Cardiac muscle cell (in vitro differentiated cells and primary cell): Measurements from ENCODE around the gene SLC24A5. TPM values are rescaled to one million over a fixed set of nuclear protein-coding genes. Genes with fewer than 3 reads are reported as not detected.
A peak's percentile ranks its signal among the peaks of the same experiment; 100 is the strongest.

Experiments used
- DNase-seq, 2 donors: peaks; one replicate each; pipeline versions ENCODE4 v3.0.0 to v3.0.0-alpha.2; 2010 to 2017; ENCODE audit warnings: low read depth in 1 of 2, low spot score in 1 of 2
- H3K27ac ChIP-seq: fragments of 200-600 bp; sonication (generic); 2 replicates; pipeline ENCODE4 v1.5.1; 2016
- H3K27me3 ChIP-seq: fragments of 200-600 bp; sonication (generic); 2 replicates; pipeline ENCODE4 v1.6.0; 2016; ENCODE audit warnings: control low read depth
- H3K36me3 ChIP-seq: fragments of 200-600 bp; sonication (generic); 2 replicates; pipeline ENCODE4 v1.5.1; 2016; ENCODE audit warnings: control low read depth
- H3K4me1 ChIP-seq: fragments of 200-600 bp; sonication (generic); 2 replicates; pipeline ENCODE4 v1.8.1; 2017; ENCODE audit warnings: low read depth, mild to moderate bottlenecking, mixed run types
- H3K4me3 ChIP-seq: fragments of 200-600 bp; sonication (generic); 2 replicates; pipeline ENCODE4 v1.5.1; 2016; ENCODE audit warnings: mild to moderate bottlenecking
- H3K9me3 ChIP-seq: fragments of 200-600 bp; sonication (generic); 2 replicates; pipeline ENCODE4 v1.5.1; 2017; ENCODE audit warnings: low read depth, mild to moderate bottlenecking, control low read depth
- CTCF ChIP-seq: IDR thresholded peaks from 2 replicates; pipeline ENCODE4 v1.5.1; 2012; ENCODE audit warnings: low read depth, mild to moderate bottlenecking, low read length
- polyA plus RNA-seq: library from polyadenylated mRNA; unstranded; fragments of >200 nt; fragmentation: Nextera tagmentation; extraction: Ambion mirVana; gene quantifications from 2 replicates; pipeline ENCODE4 v1.2.1, GENCODE V29; 2016
- total RNA-seq: library from RNA; depleted of rRNA; stranded (reverse); fragments of >200 nt; gene quantifications from 2 replicates; pipeline ENCODE4 v1.2.3, GENCODE V29; 2016

The SLC24A5 gene
- total and polyA plus RNA-seq, 2 experiments from 2014 or later = not detected

GRCh38 chr15:48089702-48090101 lies 31.1 kb upstream of the SLC24A5 start:
- H3K27ac ChIP-seq = no peak overlapping the region
- TF ChIP-seq CTCF = no peak
- no peaks in the 10 kb centered on the region for H3K9me3 ChIP-seq
- no peak overlapping the region for H3K4me3 ChIP-seq
- DNase-seq = no peak
- no peaks in the 10 kb centered on the region for H3K27me3 ChIP-seq
- H3K4me1 ChIP-seq = no peaks in the 10 kb centered on the region
- no peaks in the 10 kb centered on the region for H3K36me3 ChIP-seq

GRCh38 chr15:48090115-48090514 lies 30.7 kb upstream of the SLC24A5 start:
- no peaks in the 10 kb centered on the region for H3K4me1 ChIP-seq
- no peak for DNase-seq
- H3K27me3 ChIP-seq = no peaks in the 10 kb centered on the region
- no peaks in the 10 kb centered on the region for H3K36me3 ChIP-seq
- H3K4me3 ChIP-seq = no peak overlapping the region
- TF ChIP-seq CTCF = no peak
- H3K27ac ChIP-seq = no peak overlapping the region
- no peaks in the 10 kb centered on the region for H3K9me3 ChIP-seq

GRCh38 chr15:48090666-48091065 lies 30.1 kb upstream of the SLC24A5 start:
- no peaks in the 10 kb centered on the region for H3K9me3 ChIP-seq
- no peak for TF ChIP-seq CTCF
- no peaks in the 10 kb centered on the region for H3K4me1 ChIP-seq
- no peak for DNase-seq
- H3K4me3 ChIP-seq = no peak overlapping the region
- H3K27ac ChIP-seq = no peak overlapping the region
- no peaks in the 10 kb centered on the region for H3K36me3 ChIP-seq
- H3K27me3 ChIP-seq = no peaks in the 10 kb centered on the region

DNA sequence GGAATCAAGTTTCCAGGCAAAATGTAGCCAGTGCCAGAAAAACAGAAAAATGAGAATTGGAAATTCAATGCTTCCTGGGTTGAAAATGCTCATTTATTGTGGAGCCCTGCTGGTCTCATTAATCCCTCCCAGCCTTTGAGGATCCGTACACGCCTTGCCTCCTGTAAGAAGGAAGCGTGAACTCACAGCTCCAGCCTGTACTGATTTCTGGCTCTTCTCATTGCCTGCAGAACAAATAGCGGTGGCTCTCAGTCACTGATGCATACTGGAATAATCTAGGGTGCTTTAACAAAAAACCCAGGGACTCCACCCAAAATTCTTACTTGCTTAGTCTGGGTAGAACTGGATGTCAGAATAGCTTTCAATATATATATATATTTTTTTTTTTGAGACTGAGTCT lies 29.3 kb upstream of the SLC24A5 start:
- H3K27ac ChIP-seq = no peak overlapping the region
- H3K9me3 ChIP-seq = no peaks in the 10 kb centered on the region
- no peak for TF ChIP-seq CTCF
- no peaks in the 10 kb centered on the region for H3K4me1 ChIP-seq
- DNase-seq = no peak
- no peaks in the 10 kb centered on the region for H3K27me3 ChIP-seq
- H3K36me3 ChIP-seq = no peaks in the 10 kb centered on the region
- H3K4me3 ChIP-seq = no peak overlapping the region

- no peaks in the 10 kb centered on the region for H3K9me3 ChIP-seq
- no peak overlapping the region for H3K4me3 ChIP-seq
- H3K4me1 ChIP-seq = no peaks in the 10 kb centered on the region
- peaks cover 4% of the 10 kb centered on the region for H3K27me3 ChIP-seq
- TF ChIP-seq CTCF = no peak
- no peak overlapping the region for H3K27ac ChIP-seq
- DNase-seq = no peak
- H3K36me3 ChIP-seq = no peaks in the 10 kb centered on the region
Observed at GRCh38 chr15:48096355-48096786, 24.4 kb upstream of the SLC24A5 start.

GRCh38 chr15:48096813-48097212 lies 24.0 kb upstream of the SLC24A5 start:
- H3K27ac ChIP-seq = no peak overlapping the region
- no peaks in the 10 kb centered on the region for H3K4me1 ChIP-seq
- no peak for TF ChIP-seq CTCF
- peak in 1 of 2 donors; percentile 59 for DNase-seq
- no peaks in the 10 kb centered on the region for H3K36me3 ChIP-seq
- H3K9me3 ChIP-seq = no peaks in the 10 kb centered on the region
- peaks cover 4% of the 10 kb centered on the region for H3K27me3 ChIP-seq
- no peak overlapping the region for H3K4me3 ChIP-seq
